ENCODE measurements around the gene NUDT3.
A peak's percentile ranks its signal among the peaks of the same experiment; 100 is the strongest.

The NUDT3 gene

DNA sequence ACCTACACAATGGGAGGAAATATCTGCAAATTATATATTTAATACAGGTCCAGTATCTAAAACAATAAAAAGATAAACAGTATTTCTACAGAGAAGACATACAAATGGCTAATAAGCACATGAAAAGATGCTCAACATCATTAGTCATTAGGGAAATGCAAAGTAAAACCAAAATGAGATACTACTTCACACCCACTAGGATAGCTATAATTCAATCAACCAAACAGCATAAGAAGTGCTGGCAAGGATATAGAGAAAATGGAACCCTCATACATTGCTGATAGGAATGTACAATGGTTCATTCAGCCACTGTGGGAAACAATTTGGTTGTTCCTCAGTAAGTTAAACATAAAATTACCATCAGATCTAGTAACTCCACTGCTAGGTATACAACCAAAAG lies 48.7 kb downstream of the NUDT3 start:
- DNase-seq (ENCODE audit: low read depth in 2 of 2): no peak
- TF ChIP-seq, protein P1, sequence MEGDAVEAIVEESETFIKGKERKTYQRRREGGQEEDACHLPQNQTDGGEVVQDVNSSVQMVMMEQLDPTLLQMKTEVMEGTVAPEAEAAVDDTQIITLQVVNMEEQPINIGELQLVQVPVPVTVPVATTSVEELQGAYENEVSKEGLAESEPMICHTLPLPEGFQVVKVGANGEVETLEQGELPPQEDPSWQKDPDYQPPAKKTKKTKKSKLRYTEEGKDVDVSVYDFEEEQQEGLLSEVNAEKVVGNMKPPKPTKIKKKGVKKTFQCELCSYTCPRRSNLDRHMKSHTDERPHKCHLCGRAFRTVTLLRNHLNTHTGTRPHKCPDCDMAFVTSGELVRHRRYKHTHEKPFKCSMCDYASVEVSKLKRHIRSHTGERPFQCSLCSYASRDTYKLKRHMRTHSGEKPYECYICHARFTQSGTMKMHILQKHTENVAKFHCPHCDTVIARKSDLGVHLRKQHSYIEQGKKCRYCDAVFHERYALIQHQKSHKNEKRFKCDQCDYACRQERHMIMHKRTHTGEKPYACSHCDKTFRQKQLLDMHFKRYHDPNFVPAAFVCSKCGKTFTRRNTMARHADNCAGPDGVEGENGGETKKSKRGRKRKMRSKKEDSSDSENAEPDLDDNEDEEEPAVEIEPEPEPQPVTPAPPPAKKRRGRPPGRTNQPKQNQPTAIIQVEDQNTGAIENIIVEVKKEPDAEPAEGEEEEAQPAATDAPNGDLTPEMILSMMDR (IDR thresholded peaks at IDR 0.05; ENCODE audit: low read depth, low read length): no peak
- no peak overlapping the region for H3K4me3 ChIP-seq (replicated peaks in 1 of 2; ENCODE audit: low read depth in 2 of 2, low read length in 2 of 2)

DNA sequence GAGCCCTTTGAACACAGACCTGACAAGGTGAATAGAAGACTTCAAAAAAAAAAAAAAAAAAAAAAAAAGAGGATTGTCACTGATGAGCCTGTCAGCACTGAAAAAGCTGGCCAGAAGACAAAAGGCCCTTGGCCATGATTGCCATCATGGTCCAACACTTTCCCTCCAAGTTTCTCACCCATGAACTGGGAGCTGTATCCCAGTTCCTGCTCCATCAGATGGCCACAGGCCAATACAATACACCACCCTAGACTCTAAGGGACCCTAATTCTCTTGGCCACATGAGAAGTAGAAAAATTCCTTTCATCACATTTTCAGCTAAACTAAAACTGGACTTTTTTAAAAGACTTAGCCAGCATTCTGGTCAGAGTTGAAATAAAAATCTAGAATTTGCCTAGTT lies 50.2 kb downstream of the NUDT3 start:
- TF ChIP-seq, protein P1 (IDR thresholded peaks at IDR 0.05; ENCODE audit: low read depth, low read length): no peak
- no peak overlapping the region for H3K4me3 ChIP-seq (replicated peaks in 1 of 2; ENCODE audit: low read depth in 2 of 2, low read length in 2 of 2)
- DNase-seq (ENCODE audit: low read depth in 2 of 2): no peak

DNA sequence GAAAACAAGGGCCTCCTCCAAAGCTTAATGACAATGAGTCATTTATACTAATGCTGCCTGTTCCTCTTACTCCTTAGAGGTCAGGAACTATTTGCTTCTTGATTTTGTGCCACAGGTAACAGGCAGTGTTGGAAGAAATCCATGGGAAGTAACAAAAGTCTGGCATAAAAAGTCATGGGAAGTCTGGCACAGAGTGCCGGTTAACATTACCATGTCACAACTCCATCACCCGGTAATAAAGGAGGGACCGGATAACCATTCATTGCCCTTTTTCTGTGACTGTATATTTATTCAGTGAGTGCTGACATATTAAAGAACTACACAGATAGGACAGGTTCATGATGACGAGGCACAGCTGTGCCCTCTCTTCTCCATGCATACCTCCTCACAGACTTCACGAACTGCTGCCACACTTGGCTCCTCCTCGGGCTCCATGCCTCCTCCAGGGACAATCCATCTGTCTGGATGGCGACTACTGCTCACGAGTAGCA lies 50.9 kb downstream of the NUDT3 start:
- DNase-seq (ENCODE audit: low read depth in 2 of 2): peak; percentile 39 to 64
- no peak overlapping the region for H3K4me3 ChIP-seq (replicated peaks in 1 of 2; ENCODE audit: low read depth in 2 of 2, low read length in 2 of 2)
- TF ChIP-seq, protein P1 (IDR thresholded peaks at IDR 0.05; ENCODE audit: low read depth, low read length): no peak

DNA sequence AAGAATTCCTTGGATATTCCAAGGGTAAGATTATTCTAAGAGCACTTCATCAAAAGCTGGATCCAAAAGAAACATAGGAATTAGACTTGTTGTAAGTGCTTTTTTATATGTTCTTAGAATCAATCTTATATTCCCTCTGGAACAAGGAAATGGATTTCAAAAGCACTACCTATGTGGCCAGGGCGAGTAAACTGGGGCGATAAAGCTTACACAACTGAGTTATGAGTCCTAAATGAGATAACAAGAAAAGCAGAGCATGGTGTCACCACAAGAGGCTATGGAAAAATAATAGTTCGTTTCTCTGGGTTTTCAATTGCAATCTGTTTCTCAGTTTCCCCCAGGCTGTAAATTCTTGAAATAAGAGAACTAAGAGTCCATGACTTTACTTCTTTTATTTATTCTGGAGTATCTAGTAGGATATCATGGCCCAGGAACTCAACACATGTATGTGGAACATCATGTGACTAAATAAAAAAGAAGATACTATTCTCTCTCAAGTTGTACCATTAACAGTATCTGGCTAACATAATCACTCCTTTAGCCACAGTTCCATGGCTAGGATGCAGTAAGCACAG lies 51.5 kb downstream of the NUDT3 start:
- no peak for DNase-seq (ENCODE audit: low read depth in 2 of 2)
- TF ChIP-seq, protein P1 (IDR thresholded peaks at IDR 0.05; ENCODE audit: low read depth, low read length): no peak

DNA sequence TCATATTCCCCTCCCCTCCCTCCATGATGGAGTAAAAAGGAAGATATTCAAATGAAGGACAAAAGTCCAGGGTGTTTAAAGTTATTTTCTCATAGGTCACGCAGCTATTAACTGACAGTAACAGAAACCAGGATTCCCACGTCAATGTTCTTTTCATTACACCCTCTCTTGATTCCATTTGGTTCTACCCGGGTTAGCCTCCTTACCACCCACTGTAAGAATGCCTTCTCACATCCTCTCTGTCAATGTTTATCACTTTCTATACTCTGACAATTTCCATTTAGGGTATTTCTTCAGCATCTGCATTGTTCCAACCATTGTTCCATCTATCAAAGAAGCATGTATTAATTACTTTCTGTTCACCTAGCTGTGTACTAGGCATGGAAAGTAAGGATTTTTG lies 52.1 kb downstream of the NUDT3 start:
- TF ChIP-seq, protein P1 (IDR thresholded peaks at IDR 0.05; ENCODE audit: low read depth, low read length): no peak
- H3K4me3 ChIP-seq (replicated peaks in 1 of 2; ENCODE audit: low read depth in 2 of 2, low read length in 2 of 2): no peak overlapping the region
- no peak for DNase-seq (ENCODE audit: low read depth in 2 of 2)

More for the DNA sequence above, 51.5 kb downstream of the NUDT3 start:
- H3K4me3 ChIP-seq (replicated peaks in 1 of 2; ENCODE audit: low read depth in 2 of 2, low read length in 2 of 2): no peak overlapping the region

DNA sequence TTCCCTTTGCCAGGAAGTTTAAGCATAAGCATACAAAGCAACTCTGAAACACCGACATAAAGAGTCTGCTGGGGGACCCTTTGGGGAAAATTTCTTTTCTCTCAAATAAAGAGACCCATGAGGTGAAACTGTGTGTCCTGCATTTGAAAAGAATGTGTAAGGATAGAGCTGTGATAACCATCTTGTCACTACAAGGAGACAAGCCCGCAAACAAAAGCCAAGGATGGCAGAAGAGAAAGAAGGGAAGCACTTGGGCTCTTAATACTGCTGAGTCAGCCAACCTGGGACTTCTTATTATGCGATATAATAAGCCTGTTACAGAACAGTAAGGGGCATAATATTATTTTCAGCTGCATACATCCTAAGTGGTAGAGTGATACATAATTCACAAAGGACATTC lies 52.5 kb downstream of the NUDT3 start:
- no peak overlapping the region for H3K4me3 ChIP-seq (replicated peaks in 1 of 2; ENCODE audit: low read depth in 2 of 2, low read length in 2 of 2)
- TF ChIP-seq, protein P1 (IDR thresholded peaks at IDR 0.05; ENCODE audit: low read depth, low read length): no peak
- no peak for DNase-seq (ENCODE audit: low read depth in 2 of 2)

DNA sequence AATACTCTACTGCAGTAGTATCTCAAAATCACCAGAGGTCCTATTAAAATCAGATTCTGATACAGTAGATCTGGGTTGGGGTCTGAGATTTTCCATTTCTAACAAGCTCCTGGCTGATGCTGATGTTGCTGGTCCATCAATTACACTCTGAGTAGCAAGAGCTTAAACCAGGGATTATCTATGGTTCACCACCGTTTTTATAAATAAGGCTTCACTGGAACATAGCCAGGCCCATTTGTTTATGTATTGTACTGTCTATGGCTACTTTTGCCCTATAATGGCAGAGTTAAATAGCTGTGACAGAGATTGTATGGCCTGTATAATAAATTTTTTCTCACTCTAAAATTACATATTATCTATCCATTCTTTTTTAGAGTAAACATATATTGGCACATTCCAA lies 53.0 kb downstream of the NUDT3 start:
- no peak for DNase-seq (ENCODE audit: low read depth in 2 of 2)
- H3K4me3 ChIP-seq (replicated peaks in 1 of 2; ENCODE audit: low read depth in 2 of 2, low read length in 2 of 2): no peak overlapping the region
- TF ChIP-seq, protein P1 (IDR thresholded peaks at IDR 0.05; ENCODE audit: low read depth, low read length): no peak
